GM13977 (cell line): ENCODE results near the gene PTGDR2.

Experiments used
- DNase-seq: peaks from one replicate; pipeline ENCODE4 v3.0.0; 2012; ENCODE audit warnings: low spot score
- CTCF ChIP-seq: IDR thresholded peaks from 2 replicates; pipeline ENCODE4 v1.5.1; 2012; ENCODE audit warnings: mild to moderate bottlenecking, control low read depth; ENCODE audit not compliant: insufficient read depth; ENCODE audit errors: extremely low read depth, missing control alignments
- in situ Hi-C: fragments of 300-500 bp; cut with MboI; formaldehyde crosslinking; loops from one replicate; pipeline ENCODE4 v1.12.0; 2022; ENCODE audit warnings: low sequenced_read_pairs, low pct_unique_long_range_greater_than_20kb, mixed read lengths, inconsistent platforms; ENCODE audit not compliant: unreplicated experiment

Gene PTGDR2

GRCh38 chr11:60847281-60847680, 8.5 kb downstream of the PTGDR2 start:
- in situ Hi-C loops: loop anchor here (25.0 kb wide), 1 partner anchor 340 kb away; no protein-coding TSS in a partner anchor
- TF ChIP-seq CTCF: no peak
- no peak for DNase-seq

GRCh38 chr11:60845338-60845737, 10.4 kb downstream of the PTGDR2 start:
- DNase-seq: no peak
- TF ChIP-seq CTCF: no peak
- in situ Hi-C loops: loop anchor here (25.0 kb wide), 1 partner anchor 342 kb away; no protein-coding TSS in a partner anchor

- in situ Hi-C loops: loop anchor here (25.0 kb wide), 1 partner anchor 342 kb away; no protein-coding TSS in a partner anchor
- no peak for DNase-seq
- TF ChIP-seq CTCF: no peak
These were observed 10.9 kb downstream of the PTGDR2 start for GRCh38 chr11:60844870-60845221.

GRCh38 chr11:60844045-60844869, 11.5 kb downstream of the PTGDR2 start:
- DNase-seq: no peak
- in situ Hi-C loops: loop anchor here (25.0 kb wide), 1 partner anchor 343 kb away; no protein-coding TSS in a partner anchor
- TF ChIP-seq CTCF: no peak

GRCh38 chr11:60842668-60843600, 12.8 kb downstream of the PTGDR2 start:
- in situ Hi-C loops: loop anchor here (25.0 kb wide), 1 partner anchor 344 kb away; no protein-coding TSS in a partner anchor
- no peak for DNase-seq
- TF ChIP-seq CTCF: no peak
